IMR-90 (cell line): ENCODE measurements around the gene TEX2. TPM values are rescaled to one million over a fixed set of nuclear protein-coding genes. Genes with fewer than 3 reads are reported as not detected.

Experiments used
- ATAC-seq: fragments of 200-7000 bp; cut with Tn5 transposase; 2 replicates; pipeline ENCODE4 v1.9.1; 2020; ENCODE audit warnings: low read depth, mild to moderate bottlenecking, moderate library complexity
- BruUV-seq: library from RNA; stranded (reverse); fragments of 400-500 nt; replicated peaks from 2 replicates; lab custom pipeline; 2021; lab: Mats Ljungman, UMichigan
- CTCF ChIA-PET: fragments of 300-600 bp; formaldehyde crosslinking; extraction: SDS; loops from one replicate; lab custom pipeline; 2021; ENCODE audit warnings: antibody characterized with exemption; lab: Yijun Ruan, JAX
- POLR2A ChIA-PET: fragments of 300-600 bp; sonication (Branson Sonifier 250); formaldehyde crosslinking; loops from one replicate; lab custom pipeline; 2022; ENCODE audit warnings: antibody characterized with exemption; ENCODE audit not compliant: unreplicated experiment; lab: Charles Lee
- DNase-seq: peaks from one replicate; pipeline ENCODE4 v3.0.0; 2013
- H2AFZ ChIP-seq: replicated peaks from 2 replicates; pipeline ENCODE3; 2013; ENCODE audit warnings: low read length, mild to moderate bottlenecking; ENCODE audit not compliant: poor library complexity
- H2AK5ac ChIP-seq: 2 replicates; pipeline ENCODE4 v1.6.1; 2013; ENCODE audit warnings: low read depth, low read length, inconsistent platforms
- H2AK9ac ChIP-seq: replicated peaks from 2 replicates; pipeline ENCODE3; 2013; ENCODE audit warnings: mild to moderate bottlenecking, low read depth, low read length, moderate library complexity; ENCODE audit not compliant: poor library complexity
- H2BK120ac ChIP-seq: 2 replicates; pipeline ENCODE4 v1.6.1; 2013; ENCODE audit warnings: low read depth, low read length, inconsistent platforms
- H2BK15ac ChIP-seq: 3 replicates; pipeline ENCODE4 v1.6.1; 2013; ENCODE audit warnings: low read depth, low read length, inconsistent platforms
- H2BK20ac ChIP-seq: 2 replicates; pipeline ENCODE4 v1.6.1; 2013; ENCODE audit warnings: low read depth, mild to moderate bottlenecking, inconsistent platforms, low read length, moderate library complexity
- H2BK5ac ChIP-seq: 2 replicates; pipeline ENCODE4 v1.6.1; 2013; ENCODE audit warnings: mild to moderate bottlenecking, low read depth, low read length, inconsistent platforms; ENCODE audit not compliant: poor library complexity, severe bottlenecking
- H3K14ac ChIP-seq: replicated peaks from 2 replicates; pipeline ENCODE4 v1.6.1; 2013; ENCODE audit warnings: low read depth, low read length, inconsistent platforms
- H3K18ac ChIP-seq: 2 replicates; pipeline ENCODE4 v1.6.1; 2013; ENCODE audit warnings: low read depth, low read length, control low read depth
- H3K23ac ChIP-seq: 2 replicates; pipeline ENCODE4 v1.6.1; 2013; ENCODE audit warnings: low read depth, low read length, inconsistent platforms
- H3K27ac ChIP-seq: 2 replicates; pipeline ENCODE4 v1.5.1; 2013; ENCODE audit warnings: mild to moderate bottlenecking, control low read depth, low read length; ENCODE audit not compliant: insufficient read depth
- H3K27me3 ChIP-seq: 2 replicates; pipeline ENCODE4 v1.6.1; 2013; ENCODE audit warnings: low read length; ENCODE audit not compliant: control insufficient read depth, insufficient read depth
- H3K36me3 ChIP-seq: 2 replicates; pipeline ENCODE4 v1.6.1; 2013; ENCODE audit warnings: low read length, mixed read lengths; ENCODE audit not compliant: control insufficient read depth, insufficient read depth
- H3K4ac ChIP-seq: 2 replicates; pipeline ENCODE4 v1.6.1; 2013; ENCODE audit warnings: low read depth, low read length, inconsistent platforms
- H3K4me1 ChIP-seq: 2 replicates; pipeline ENCODE4 v1.6.1; 2013; ENCODE audit warnings: low read length, mixed read lengths; ENCODE audit not compliant: control insufficient read depth, insufficient read depth
- H3K4me2 ChIP-seq: 2 replicates; pipeline ENCODE4 v1.6.1; 2013; ENCODE audit warnings: low read depth, mild to moderate bottlenecking, control low read depth, low read length, moderate library complexity
- H3K4me3 ChIP-seq: 2 replicates; pipeline ENCODE4 v1.5.1; 2013; ENCODE audit warnings: low read depth, mild to moderate bottlenecking, control low read depth, low read length, moderate library complexity; ENCODE audit not compliant: insufficient read depth
- H3K56ac ChIP-seq: 2 replicates; pipeline ENCODE4 v1.6.1; 2013; ENCODE audit warnings: low read length, inconsistent platforms; ENCODE audit not compliant: insufficient read depth; ENCODE audit errors: extremely low read depth
- H3K79me1 ChIP-seq, 2 experiments: 2 replicates each; pipeline ENCODE4 v1.6.1; 2013; ENCODE audit warnings: low read length in 2 of 2, inconsistent platforms in 1 of 2, low read depth in 1 of 2
- H3K9ac ChIP-seq: 2 replicates; pipeline ENCODE4 v1.6.1; 2013; ENCODE audit warnings: low read depth, low read length, control low read depth
- H3K9me1 ChIP-seq: 2 replicates; pipeline ENCODE4 v1.6.1; 2013; ENCODE audit warnings: low read length, inconsistent platforms; ENCODE audit not compliant: insufficient read depth
- H3K9me3 ChIP-seq: 2 replicates; pipeline ENCODE4 v1.6.1; 2013; ENCODE audit warnings: low read length; ENCODE audit not compliant: control insufficient read depth, insufficient read depth
- H4K20me1 ChIP-seq: 2 replicates; pipeline ENCODE4 v1.6.1; 2013; ENCODE audit warnings: low read length, inconsistent platforms; ENCODE audit not compliant: insufficient read depth
- H4K5ac ChIP-seq: 2 replicates; pipeline ENCODE4 v1.6.1; 2013; ENCODE audit warnings: mild to moderate bottlenecking, low read depth, low read length, control low read depth
- H4K8ac ChIP-seq, 2 experiments: 2 replicates each; pipeline ENCODE4 v1.6.1; 2013; ENCODE audit warnings: low read depth in 2 of 2, low read length in 2 of 2, control low read depth in 1 of 2, inconsistent platforms in 1 of 2
- H4K91ac ChIP-seq: 2 replicates; pipeline ENCODE4 v1.6.1; 2013; ENCODE audit warnings: low read depth, low read length, inconsistent platforms; ENCODE audit not compliant: insufficient read depth
- BHLHE40 ChIP-seq: fragments of 150-350 bp; IDR thresholded peaks from 2 replicates; pipeline ENCODE4 v1.6.1; 2016; ENCODE audit warnings: mild to moderate bottlenecking, low read depth, low read length
- CEBPB ChIP-seq: IDR thresholded peaks from 2 replicates; pipeline ENCODE4 v1.6.1; 2012; ENCODE audit warnings: low read depth, low read length, improper control_type of control experiment
- CHD1 ChIP-seq: IDR thresholded peaks from 2 replicates; pipeline ENCODE4 v1.6.1; 2012; ENCODE audit warnings: low read depth, low read length, improper control_type of control experiment
- FOS ChIP-seq: fragments of 150-350 bp; IDR thresholded peaks from 2 replicates; pipeline ENCODE4 v1.6.1; 2016; ENCODE audit warnings: low read depth, low read length
- MAFK ChIP-seq: IDR thresholded peaks from 2 replicates; pipeline ENCODE4 v1.6.1; 2012; ENCODE audit warnings: low read depth, low read length, improper control_type of control experiment
- MAZ ChIP-seq: IDR thresholded peaks from 2 replicates; pipeline ENCODE4 v1.6.1; 2012; ENCODE audit warnings: low read depth, mild to moderate bottlenecking, low read length, improper control_type of control experiment, moderate library complexity, borderline replicate concordance
- MXI1 ChIP-seq: IDR thresholded peaks from 2 replicates; pipeline ENCODE4 v1.6.1; 2012; ENCODE audit warnings: low read depth, mild to moderate bottlenecking, low read length, moderate library complexity, borderline replicate concordance
- NFE2L2 ChIP-seq: fragments of 150-350 bp; IDR thresholded peaks from 2 replicates; pipeline ENCODE4 v1.6.1; 2016; ENCODE audit warnings: low read depth, mild to moderate bottlenecking, low read length
- POLR2A ChIP-seq: IDR thresholded peaks from 2 replicates; pipeline ENCODE4 v1.6.1; 2012; ENCODE audit warnings: mild to moderate bottlenecking, low read depth, low read length
- RAD21 ChIP-seq: IDR thresholded peaks from 2 replicates; pipeline ENCODE4 v1.6.1; 2012; ENCODE audit warnings: low read length, improper control_type of control experiment
- RCOR1 ChIP-seq: IDR thresholded peaks from 2 replicates; pipeline ENCODE4 v1.6.1; 2012; ENCODE audit warnings: mild to moderate bottlenecking, low read length, improper control_type of control experiment; ENCODE audit not compliant: insufficient replicate concordance
- RFX5 ChIP-seq: IDR thresholded peaks from 2 replicates; pipeline ENCODE4 v1.8.0; 2012; ENCODE audit warnings: low read depth, mild to moderate bottlenecking, low read length, moderate library complexity
- SMC3 ChIP-seq: fragments of 150-350 bp; IDR thresholded peaks from 2 replicates; pipeline ENCODE4 v1.6.1; 2016; ENCODE audit warnings: low read depth, mild to moderate bottlenecking, antibody characterized with exemption, low read length, moderate library complexity
- USF2 ChIP-seq: fragments of 150-350 bp; IDR thresholded peaks from 2 replicates; pipeline ENCODE4 v1.6.1; 2017; ENCODE audit warnings: mild to moderate bottlenecking, antibody characterized with exemption, low read length, low read depth
- WGBS, 2 experiments: methylation state at CpG; one replicate each; pipeline versions ENCODE4 v1.1.5 to v1.1.7; 2013; ENCODE audit warnings: missing lambda C conversion rate in 2 of 2; ENCODE audit not compliant: insufficient read length in 1 of 2; ENCODE audit errors: extremely low coverage in 2 of 2; 5-methylcytosine and 5-hydroxymethylcytosine counted together
- dilution Hi-C: fragments of 300-500 bp; cut with HindIII; formaldehyde crosslinking; loops from one replicate; pipeline ENCODE4 v1.14.3; 2018; ENCODE audit warnings: low sequenced_read_pairs; ENCODE audit not compliant: unreplicated experiment
- in situ Hi-C: fragments of 300-500 bp; cut with MboI; formaldehyde crosslinking; loops from 3 replicates; pipeline ENCODE4 v1.14.3; 2019; ENCODE audit warnings: low sequenced_read_pairs, inconsistent platforms, mixed read lengths
- intact Hi-C: fragments of 100-400 bp; cut with micrococcal nuclease; formaldehyde crosslinking; loops from 2 replicates; pipeline ENCODE4 v1.10.0; 2022
- polyA plus RNA-seq, 3 experiments: library from polyadenylated mRNA; depleted of rRNA; stranded (reverse); fragments of >200 nt; gene quantifications; 2 replicates each; pipeline ENCODE4 v1.2.3, GENCODE V29; 2012; ENCODE audit warnings: low replicate concordance in 1 of 3
- total RNA-seq: library from RNA; depleted of rRNA; stranded (reverse); fragments of >200 nt; gene quantifications from 2 replicates; pipeline ENCODE4 v1.2.3, GENCODE V29; 2012
- TF ChIP-seq, protein P1 (sequence below): fragments of 150-350 bp; IDR thresholded peaks from 2 replicates; pipeline ENCODE4 v1.6.1; 2016; ENCODE audit warnings: low read depth, mild to moderate bottlenecking, low read length, moderate library complexity, borderline replicate concordance

Gene TEX2
- total and polyA plus RNA-seq, 2 of the 4 experiments (the other 2 are of a cell fraction) = 18.2 to 21.9 TPM

DNA sequence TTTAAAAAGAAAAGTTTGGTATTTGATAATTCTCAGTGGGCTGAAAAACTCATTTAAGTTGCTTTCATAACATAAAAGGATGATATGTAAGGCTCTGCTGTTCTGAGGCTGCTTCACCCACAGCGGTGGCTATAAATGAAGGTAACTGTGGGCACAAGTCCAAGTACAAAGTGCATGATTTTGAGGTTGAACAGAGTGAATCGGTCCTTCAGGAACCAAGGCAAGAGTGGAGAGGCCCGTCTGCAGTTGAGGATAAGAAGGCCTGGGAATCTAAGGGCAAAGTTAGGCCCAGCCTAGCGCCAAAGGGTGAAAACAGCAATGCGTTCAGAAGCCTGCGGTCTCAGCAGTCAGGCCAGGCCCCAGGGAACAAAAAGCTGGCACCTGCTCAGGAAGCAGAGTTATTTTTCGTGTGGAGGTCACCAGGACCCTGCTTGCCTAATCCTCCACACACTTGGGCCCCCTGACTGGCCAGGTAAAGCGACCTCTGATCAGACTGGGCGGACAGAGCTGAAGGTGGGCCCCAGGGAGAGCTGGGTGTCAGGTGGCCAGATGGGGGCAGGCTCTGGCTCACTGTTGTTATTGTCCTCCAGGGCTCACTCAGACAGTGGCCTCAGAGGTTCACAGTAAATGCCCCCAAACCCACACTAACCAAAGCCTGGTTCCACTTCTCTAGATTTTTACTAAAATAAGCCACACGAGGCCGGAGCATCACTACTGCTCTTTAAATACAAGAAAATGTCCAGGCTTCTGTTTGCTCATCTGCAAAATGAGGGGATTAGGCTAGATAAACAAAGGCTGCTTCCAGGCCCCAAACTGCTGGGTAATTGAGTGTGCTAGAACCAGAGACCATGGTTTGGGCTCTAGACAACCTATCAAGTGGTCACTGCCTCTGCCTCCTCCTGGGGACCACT lies 46.5 kb downstream of the TEX2 start:
- no TSS peak for BruUV-seq
- H3K4me3 ChIP-seq = no peak overlapping the region

More for the DNA sequence above, 46.5 kb downstream of the TEX2 start:
- Histone ChIP-seq H3K23ac (peak overlapping the region; percentile 70), H4K91ac (peak overlapping the region; percentile 77; the same call in 1 of the 2 replicates), H2BK20ac (peak overlapping the region; percentile 65), H3K9me1 (peaks cover 26% of the 10 kb centered on the region), H3K4me1 (peaks cover 36% of the 10 kb centered on the region), H4K20me1 (no peaks in the 10 kb centered on the region; the same call in 1 of the 2 replicates), H2BK5ac (peak overlapping the region; percentile 91), H3K36me3 (peaks cover 8% of the 10 kb centered on the region; the same call in 1 of the 2 replicates), H2AFZ (peak overlapping the region; percentile 78), H3K4me2 (peak overlapping the region; percentile 30; the same call in 1 of the 2 replicates), H4K5ac (peak overlapping the region; percentile 63), H3K9ac (0 out of 2 replicates have a peak overlapping the region, but pooled peaks have one; percentile 28), H2AK9ac (peak overlapping the region; percentile 91), H2BK120ac (peak overlapping the region; percentile 82), H3K14ac (peak overlapping the region; percentile 79), H3K27ac (peak overlapping the region; percentile 80; the same call in 1 of the 2 replicates), H2AK5ac (peak overlapping the region; percentile 85), H4K8ac (peak overlapping the region; percentile 60 to 82; a peak in 3 of 4 replicates), H2BK15ac (peak overlapping the region; percentile 70; the same call in 2 of the 3 replicates), H3K18ac (peak overlapping the region; percentile 59), H3K56ac (no peak overlapping the region; the same call in 1 of the 2 replicates), H3K9me3 (no peaks in the 10 kb centered on the region), H3K27me3 (no peaks in the 10 kb centered on the region), H3K4ac (peak overlapping the region; percentile 83), H3K79me1 (peaks cover 32 to 64% of the 10 kb centered on the region in 2 experiments)
- CTCF ChIA-PET = interaction anchor here (1.0 to 1.2 kb wide), 4 partner anchors 16 to 27 kb away, joined by 3 to 4 read pairs (median 3); no protein-coding TSS in a partner anchor
- in situ Hi-C loops = no loop called here
- TF ChIP-seq MAZ (no peak), RCOR1 (no peak), SMC3 (no peak), USF2 (no peak), RFX5 (no peak), FOS (no peak), CEBPB (no peak), CHD1 (no peak), BHLHE40 (no peak), MXI1 (no peak), NFE2L2 (no peak), POLR2A (no peak), RAD21 (no peak), MAFK (no peak)
- TF ChIP-seq, protein P1, sequence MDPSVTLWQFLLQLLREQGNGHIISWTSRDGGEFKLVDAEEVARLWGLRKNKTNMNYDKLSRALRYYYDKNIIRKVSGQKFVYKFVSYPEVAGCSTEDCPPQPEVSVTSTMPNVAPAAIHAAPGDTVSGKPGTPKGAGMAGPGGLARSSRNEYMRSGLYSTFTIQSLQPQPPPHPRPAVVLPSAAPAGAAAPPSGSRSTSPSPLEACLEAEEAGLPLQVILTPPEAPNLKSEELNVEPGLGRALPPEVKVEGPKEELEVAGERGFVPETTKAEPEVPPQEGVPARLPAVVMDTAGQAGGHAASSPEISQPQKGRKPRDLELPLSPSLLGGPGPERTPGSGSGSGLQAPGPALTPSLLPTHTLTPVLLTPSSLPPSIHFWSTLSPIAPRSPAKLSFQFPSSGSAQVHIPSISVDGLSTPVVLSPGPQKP = no peak
- ATAC-seq (peak; percentile 10), DNase-seq (peak; percentile 32)
- POLR2A ChIA-PET = no interaction called here
- dilution Hi-C loops = no loop called here
- intact Hi-C loops = no loop called here
- WGBS, 2 experiments = no CpG with 5 or more reads among the region's 11 CpGs
